Ramos (cell line): Measurements from ENCODE around the gene COMMD1.
"Not testable (repeated sequence)": the region's sequence is repeated elsewhere in the genome, so short reads cannot be mapped to it uniquely, and the experiment has no call there.

Source experiments
- in situ Hi-C: fragments of 300-500 bp; cut with MboI; formaldehyde crosslinking; loops from one replicate; pipeline ENCODE4 v1.14.3; 2022; ENCODE audit warnings: low sequenced_read_pairs; ENCODE audit not compliant: unreplicated experiment

Gene COMMD1

GRCh38 chr2:61961231-61961901 lies 55.9 kb downstream of the COMMD1 start:
- in situ Hi-C loops = no loop called here

GRCh38 chr2:61962095-61962984 lies 56.9 kb downstream of the COMMD1 start:
- in situ Hi-C loops = no loop called here

- in situ Hi-C loops = no loop called here
Observed at GRCh38 chr2:61966087-61966727, 60.7 kb downstream of the COMMD1 start.

GRCh38 chr2:61967262-61967661 lies 61.8 kb downstream of the COMMD1 start:
- in situ Hi-C loops = no loop called here

- in situ Hi-C loops = no loop called here
Observed at GRCh38 chr2:61969376-61969775, 63.9 kb downstream of the COMMD1 start.

- in situ Hi-C loops = no loop called here
Observed at GRCh38 chr2:61970807-61971556, 65.5 kb downstream of the COMMD1 start.

GRCh38 chr2:61978522-61978921 lies 73.0 kb downstream of the COMMD1 start:
- in situ Hi-C loops = no loop called here

- in situ Hi-C loops = no loop called here
Observed at GRCh38 chr2:61980758-61981157, 75.3 kb downstream of the COMMD1 start.

- in situ Hi-C loops = loop anchor here (5.0 kb wide), 1 partner anchor 433 kb away; no protein-coding TSS in a partner anchor
Observed at GRCh38 chr2:61984682-61985081, 79.2 kb downstream of the COMMD1 start.

- in situ Hi-C loops = loop anchor here (5.0 kb wide), 1 partner anchor 429 kb away; no protein-coding TSS in a partner anchor
Observed at GRCh38 chr2:61988462-61989366, 83.2 kb downstream of the COMMD1 start.

GRCh38 chr2:61993422-61994024 lies 88.0 kb downstream of the COMMD1 start:
- in situ Hi-C loops = no loop called here

GRCh38 chr2:61994531-61994930 lies 89.1 kb downstream of the COMMD1 start:
- in situ Hi-C loops = no loop called here

GRCh38 chr2:61995065-61995464 lies 89.6 kb downstream of the COMMD1 start:
- in situ Hi-C loops = no loop called here

GRCh38 chr2:61995515-61995914 lies 90.0 kb downstream of the COMMD1 start:
- in situ Hi-C loops = no loop called here

- in situ Hi-C loops = no loop called here
Observed at GRCh38 chr2:61998426-61998825, 93.0 kb downstream of the COMMD1 start.

- in situ Hi-C loops = no loop called here
Observed at GRCh38 chr2:62000538-62000937, 95.1 kb downstream of the COMMD1 start.

- in situ Hi-C loops = no loop called here
Observed at GRCh38 chr2:62001431-62001830, 96.0 kb downstream of the COMMD1 start.

GRCh38 chr2:62004428-62004827 lies 99.0 kb downstream of the COMMD1 start:
- in situ Hi-C loops = not testable (repeated sequence)

GRCh38 chr2:62007555-62007954 lies 102.1 kb downstream of the COMMD1 start:
- in situ Hi-C loops = no loop called here
